ENCODE measurements around the gene RBM33.

- TF ChIP-seq RCOR1 (conservative IDR thresholded peaks at IDR 0.05; ENCODE audit: low read depth, low read length): no peak
- TF ChIP-seq ZSCAN29 (IDR thresholded peaks at IDR 0.05): no peak
- TF ChIP-seq ZNF384 (IDR thresholded peaks at IDR 0.05; ENCODE audit: borderline replicate concordance, low read depth, low read length): no peak
- no peak for TF ChIP-seq CTCF (IDR thresholded peaks at IDR 0.05 in 2 of 3, conservative IDR thresholded peaks at IDR 0.05 in 1 of 3; ENCODE audit: control insufficient read depth in 2 of 3, extremely low read depth in 1 of 3, insufficient read depth in 1 of 3, low read depth in 3 of 3, low read length in 3 of 3)
- TF ChIP-seq, protein P1, sequence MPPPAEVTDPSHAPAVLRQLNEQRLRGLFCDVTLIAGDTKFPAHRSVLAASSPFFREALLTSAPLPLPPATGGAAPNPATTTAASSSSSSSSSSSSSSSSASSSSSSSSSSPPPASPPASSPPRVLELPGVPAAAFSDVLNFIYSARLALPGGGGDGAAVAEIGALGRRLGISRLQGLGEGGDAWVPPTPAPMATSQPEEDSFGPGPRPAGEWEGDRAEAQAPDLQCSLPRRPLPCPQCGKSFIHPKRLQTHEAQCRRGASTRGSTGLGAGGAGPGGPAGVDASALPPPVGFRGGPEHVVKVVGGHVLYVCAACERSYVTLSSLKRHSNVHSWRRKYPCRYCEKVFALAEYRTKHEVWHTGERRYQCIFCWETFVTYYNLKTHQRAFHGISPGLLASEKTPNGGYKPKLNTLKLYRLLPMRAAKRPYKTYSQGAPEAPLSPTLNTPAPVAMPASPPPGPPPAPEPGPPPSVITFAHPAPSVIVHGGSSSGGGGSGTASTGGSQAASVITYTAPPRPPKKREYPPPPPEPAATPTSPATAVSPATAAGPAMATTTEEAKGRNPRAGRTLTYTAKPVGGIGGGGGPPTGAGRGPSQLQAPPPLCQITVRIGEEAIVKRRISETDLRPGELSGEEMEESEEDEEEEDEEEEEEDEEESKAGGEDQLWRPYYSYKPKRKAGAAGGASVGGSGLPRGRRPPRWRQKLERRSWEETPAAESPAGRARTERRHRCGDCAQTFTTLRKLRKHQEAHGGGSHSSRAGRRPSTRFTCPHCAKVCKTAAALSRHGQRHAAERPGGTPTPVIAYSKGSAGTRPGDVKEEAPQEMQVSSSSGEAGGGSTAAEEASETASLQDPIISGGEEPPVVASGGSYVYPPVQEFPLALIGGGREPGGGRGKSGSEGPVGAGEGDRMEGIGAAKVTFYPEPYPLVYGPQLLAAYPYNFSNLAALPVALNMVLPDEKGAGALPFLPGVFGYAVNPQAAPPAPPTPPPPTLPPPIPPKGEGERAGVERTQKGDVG (CRISPR knock-in tag; IDR thresholded peaks at IDR 0.05): no peak
- no peak for TF ChIP-seq SMAD1 (IDR thresholded peaks at IDR 0.05; ENCODE audit: low read depth, partially characterized antibody)
- TF ChIP-seq, protein P2, sequence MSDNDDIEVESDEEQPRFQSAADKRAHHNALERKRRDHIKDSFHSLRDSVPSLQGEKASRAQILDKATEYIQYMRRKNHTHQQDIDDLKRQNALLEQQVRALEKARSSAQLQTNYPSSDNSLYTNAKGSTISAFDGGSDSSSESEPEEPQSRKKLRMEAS (IDR thresholded peaks at IDR 0.05; ENCODE audit: low read depth, low read length): no peak
- TF ChIP-seq ZNF274 (IDR thresholded peaks at IDR 0.05; ENCODE audit: insufficient read depth, insufficient read length): no peak
- TF ChIP-seq, protein P3, sequence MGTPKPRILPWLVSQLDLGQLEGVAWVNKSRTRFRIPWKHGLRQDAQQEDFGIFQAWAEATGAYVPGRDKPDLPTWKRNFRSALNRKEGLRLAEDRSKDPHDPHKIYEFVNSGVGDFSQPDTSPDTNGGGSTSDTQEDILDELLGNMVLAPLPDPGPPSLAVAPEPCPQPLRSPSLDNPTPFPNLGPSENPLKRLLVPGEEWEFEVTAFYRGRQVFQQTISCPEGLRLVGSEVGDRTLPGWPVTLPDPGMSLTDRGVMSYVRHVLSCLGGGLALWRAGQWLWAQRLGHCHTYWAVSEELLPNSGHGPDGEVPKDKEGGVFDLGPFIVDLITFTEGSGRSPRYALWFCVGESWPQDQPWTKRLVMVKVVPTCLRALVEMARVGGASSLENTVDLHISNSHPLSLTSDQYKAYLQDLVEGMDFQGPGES (IDR thresholded peaks at IDR 0.05): no peak
- no peak for TF ChIP-seq SP1 (IDR thresholded peaks at IDR 0.05; ENCODE audit: low read depth, low read length)
- no peak for TF ChIP-seq EP300 (IDR thresholded peaks at IDR 0.05; ENCODE audit: borderline replicate concordance in 1 of 2, control insufficient read depth in 1 of 2, low read depth in 2 of 2, low read length in 2 of 2)
- TF ChIP-seq, protein P4, sequence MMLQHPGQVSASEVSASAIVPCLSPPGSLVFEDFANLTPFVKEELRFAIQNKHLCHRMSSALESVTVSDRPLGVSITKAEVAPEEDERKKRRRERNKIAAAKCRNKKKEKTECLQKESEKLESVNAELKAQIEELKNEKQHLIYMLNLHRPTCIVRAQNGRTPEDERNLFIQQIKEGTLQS (IDR thresholded peaks at IDR 0.05; ENCODE audit: borderline replicate concordance, extremely low read depth, low read depth, low read length): no peak
- TF ChIP-seq EZH2 (IDR thresholded peaks at IDR 0.05; ENCODE audit: borderline replicate concordance, control insufficient read depth, low read depth, low read length): no peak
- TF ChIP-seq, protein P5, sequence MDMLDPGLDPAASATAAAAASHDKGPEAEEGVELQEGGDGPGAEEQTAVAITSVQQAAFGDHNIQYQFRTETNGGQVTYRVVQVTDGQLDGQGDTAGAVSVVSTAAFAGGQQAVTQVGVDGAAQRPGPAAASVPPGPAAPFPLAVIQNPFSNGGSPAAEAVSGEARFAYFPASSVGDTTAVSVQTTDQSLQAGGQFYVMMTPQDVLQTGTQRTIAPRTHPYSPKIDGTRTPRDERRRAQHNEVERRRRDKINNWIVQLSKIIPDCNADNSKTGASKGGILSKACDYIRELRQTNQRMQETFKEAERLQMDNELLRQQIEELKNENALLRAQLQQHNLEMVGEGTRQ (IDR thresholded peaks at IDR 0.05; ENCODE audit: borderline replicate concordance, low read depth, low read length): no peak
Observed at GRCh38 chr7:155680124-155680523, 35.7 kb downstream of the RBM33 start.
